Stimulated activated CD8-positive, alpha-beta memory T cell treated with anti-CD3 and anti-CD28 coated beads, Interleukin-15, amount 100 ng/mL, for 48 hours (primary cell): ENCODE measurements around the gene WFDC11.
"Not testable (repeated sequence)": the region's sequence is repeated elsewhere in the genome, so short reads cannot be mapped to it uniquely, and the experiment has no call there.

ENCODE experiments used
- DNase-seq, 2 donors: peaks; one replicate each; pipeline ENCODE4 v3.0.0-alpha.2; 2020; ENCODE audit warnings: low read depth in 2 of 2

The WFDC11 gene

DNA sequence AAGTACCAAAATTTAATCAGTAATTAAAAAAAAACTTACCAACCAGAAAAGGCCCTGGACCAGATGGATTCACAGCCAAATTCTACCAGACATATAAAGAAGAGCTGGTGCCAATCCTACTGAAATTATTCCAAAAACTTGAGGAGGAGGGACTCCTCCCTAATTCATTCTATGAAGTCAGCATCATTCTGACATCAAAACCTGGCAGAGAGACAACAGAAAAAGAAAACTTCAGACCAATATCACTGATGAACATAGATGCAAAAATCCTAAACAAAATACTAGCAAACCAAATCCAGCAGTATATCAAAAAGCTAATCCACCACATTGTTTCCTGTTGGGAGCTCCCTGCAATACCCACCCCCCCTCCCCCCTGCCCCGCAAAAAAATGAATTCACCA, at the start of gene WFDC11:
WFDC11 (minus strand) TSS at position 101 of the 400 bp plus-strand sequence. CDS start 19,639 bp downstream, outside the sequence.
- DNase-seq: no peak

DNA sequence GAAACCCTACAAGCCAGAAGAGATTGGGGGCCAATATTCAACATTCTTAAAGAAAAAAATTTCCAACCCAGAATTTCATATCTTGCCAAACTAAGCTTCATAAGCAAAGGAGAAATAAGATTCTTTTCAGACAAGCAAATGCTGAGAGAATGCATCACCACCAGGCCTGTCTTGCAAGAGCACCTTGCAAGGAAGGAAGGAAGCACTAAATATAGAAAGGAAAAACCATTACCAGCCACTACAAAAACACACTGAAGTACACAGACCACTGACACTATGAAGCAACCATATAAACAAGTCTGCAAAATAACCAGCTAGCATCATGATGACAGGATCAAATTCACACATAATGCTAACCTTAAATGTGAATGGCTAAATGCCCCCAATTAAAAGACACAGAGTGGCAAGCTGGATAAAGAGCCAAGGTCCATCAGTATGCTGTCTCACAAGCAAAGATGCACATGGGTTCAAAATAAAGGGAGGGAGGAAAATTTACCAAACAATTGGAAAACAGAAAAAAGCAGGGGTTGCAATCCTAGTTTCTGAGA, 46.2 kb upstream of the WFDC11 start:
- DNase-seq: not testable (repeated sequence)

DNA sequence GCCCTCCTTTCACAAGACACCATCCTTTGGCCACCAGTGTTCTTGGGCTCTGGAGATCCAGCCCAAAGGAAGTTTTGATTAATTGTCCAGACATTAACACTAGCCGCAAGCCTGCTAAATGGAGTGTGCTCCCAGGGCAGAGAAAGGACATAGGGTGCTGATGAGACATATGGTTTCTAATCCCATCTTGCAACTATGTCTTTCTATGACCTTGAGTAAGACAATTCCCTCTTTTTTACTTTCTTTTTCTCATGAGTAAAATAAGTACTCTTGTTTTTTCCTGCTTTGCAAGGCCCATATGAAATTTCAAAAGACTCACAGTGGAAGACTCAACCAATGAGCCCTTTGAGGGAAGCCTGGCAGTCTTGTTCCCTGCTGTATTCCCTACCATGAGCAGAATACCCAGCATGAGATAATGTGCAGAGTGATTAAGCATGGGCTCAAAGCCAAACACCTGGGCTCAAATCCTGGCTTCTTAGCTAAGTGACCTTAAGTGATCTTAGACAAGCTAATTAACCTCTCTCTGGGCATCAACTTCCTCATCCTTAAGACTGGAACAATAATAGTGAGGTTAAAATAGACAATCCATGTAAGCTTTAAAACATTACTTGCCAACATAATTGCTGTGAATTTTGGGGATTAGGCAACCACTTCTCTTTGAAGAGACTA, 35.1 kb upstream of the WFDC11 start, which contains the start of gene WFDC10B:
WFDC10B (minus strand) TSS at position 51 of the 669 bp plus-strand sequence. CDS start 19,027 bp downstream, outside the sequence.
- DNase-seq: no peak

DNA sequence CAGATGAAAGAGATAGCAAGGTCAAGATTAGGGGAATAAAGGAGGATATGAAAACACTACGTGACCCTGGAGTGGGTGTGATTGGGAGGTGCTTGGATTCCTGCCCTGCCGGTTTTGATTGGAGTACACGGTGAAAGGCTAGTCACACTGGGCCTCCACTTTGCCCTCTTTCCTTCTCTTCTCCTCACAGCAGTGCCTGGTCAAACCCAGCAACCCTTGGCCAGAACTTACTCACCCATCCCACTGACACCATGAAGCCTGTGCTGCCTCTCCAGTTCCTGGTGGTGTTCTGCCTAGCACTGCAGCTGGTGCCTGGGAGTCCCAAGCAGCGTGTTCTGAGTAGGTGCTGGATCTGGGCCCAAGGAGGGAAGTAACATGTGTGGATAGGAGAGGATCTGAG, 31.8 kb upstream of the WFDC11 start, which contains the start of gene WFDC13:
WFDC13 (plus strand) TSS at position 166 of the 400 bp plus-strand sequence; CDS start at position 252, 86 bp downstream.
- DNase-seq: no peak

DNA sequence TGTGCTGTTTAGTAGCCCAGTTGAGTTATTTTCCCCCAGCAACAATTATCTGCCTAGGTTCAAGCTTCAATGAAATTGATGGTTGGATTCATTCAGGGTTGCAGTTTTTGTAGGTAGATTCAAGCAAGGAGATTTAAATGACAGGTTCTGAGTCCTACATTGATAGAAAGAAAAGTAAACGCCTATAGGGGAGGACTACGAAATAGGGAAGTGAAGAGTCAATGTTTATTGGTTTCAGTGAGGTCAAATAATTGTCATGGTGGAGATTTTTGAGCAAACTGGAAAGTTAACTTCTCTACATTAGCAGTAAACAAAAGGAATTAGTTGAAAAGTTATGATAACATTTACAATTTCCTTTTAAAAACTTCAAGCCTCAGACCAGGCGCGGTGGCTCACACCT, 31.1 kb upstream of the WFDC11 start:
- DNase-seq: no peak

DNA sequence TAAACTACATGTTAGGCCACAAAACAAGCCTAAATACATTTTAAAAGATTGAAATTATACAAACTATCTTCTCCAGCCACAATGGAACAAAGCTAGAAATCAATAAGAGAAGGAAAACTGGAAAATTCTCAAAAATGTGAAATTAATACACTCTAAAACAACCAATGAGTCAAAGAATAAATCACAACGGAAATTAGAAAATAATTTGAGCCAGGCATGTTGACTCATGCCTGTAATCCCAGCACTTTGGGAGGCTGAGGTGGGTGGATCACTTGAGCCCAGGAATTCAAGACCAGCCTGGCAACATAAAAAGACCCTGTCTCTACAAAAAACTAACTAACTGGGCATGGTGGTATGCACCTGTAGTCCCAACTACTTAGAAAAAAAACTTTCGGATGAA, 25.5 kb upstream of the WFDC11 start:
- no peak for DNase-seq

DNA sequence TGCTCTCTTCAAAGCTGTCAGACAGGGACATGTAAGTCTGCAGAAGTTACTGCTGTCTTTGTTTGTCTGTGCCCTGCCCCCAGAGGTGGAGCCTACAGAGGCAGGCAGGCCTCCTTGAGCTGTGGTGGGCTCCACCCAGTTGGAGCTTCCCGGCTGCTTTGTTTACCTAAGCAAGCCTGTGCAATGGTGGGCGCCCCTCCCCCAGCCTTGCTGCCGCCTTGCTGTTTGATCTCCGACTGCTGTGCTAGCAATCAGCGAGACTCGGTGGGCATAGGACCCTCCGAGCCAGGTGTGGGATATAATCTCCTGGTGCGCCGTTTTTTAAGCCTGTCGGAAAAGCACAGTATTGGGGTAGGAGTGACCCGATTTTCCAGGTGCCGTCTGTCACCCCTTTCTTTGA, 23.3 kb upstream of the WFDC11 start:
- not testable (repeated sequence) for DNase-seq

DNA sequence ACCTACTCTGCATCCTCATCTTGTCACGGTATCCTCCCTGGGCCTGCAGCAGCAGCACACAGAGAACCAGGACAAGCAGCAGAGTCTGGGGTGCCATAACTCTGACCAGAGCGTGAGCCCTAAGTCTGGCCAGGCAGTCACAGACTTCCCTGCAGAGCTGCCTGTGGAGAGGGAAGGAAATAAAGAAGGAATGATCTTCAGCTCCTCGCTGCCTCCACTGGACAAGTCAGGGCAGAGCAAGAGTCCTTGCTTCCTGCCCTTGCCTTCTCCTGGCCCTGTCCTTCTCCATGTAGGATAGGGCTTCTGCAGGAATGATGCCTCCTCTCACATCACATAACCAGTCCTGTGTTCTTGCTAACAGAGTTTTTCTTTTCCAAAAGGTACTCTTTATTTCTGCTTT, 15.9 kb upstream of the WFDC11 start:
- no peak for DNase-seq

DNA sequence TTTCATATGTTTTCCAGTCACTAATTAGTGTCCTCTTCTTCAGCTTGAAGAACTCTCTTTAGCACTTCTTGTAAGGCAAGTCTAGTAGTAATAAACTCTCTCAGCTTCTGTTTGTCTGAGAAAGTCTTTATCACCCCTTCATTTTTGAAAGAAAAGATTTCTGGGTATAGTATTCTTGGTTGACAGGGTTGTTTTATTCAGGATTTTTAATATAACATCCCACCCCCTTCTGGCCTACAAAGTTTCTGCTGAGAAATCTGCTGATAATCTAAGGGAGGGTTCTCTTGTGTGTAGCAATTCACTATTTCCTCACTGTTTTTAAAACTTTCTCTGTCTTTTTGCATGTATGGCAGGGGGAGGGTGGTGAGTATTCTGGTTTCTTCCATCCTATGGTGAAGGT, 9.6 kb upstream of the WFDC11 start:
- no peak for DNase-seq

DNA sequence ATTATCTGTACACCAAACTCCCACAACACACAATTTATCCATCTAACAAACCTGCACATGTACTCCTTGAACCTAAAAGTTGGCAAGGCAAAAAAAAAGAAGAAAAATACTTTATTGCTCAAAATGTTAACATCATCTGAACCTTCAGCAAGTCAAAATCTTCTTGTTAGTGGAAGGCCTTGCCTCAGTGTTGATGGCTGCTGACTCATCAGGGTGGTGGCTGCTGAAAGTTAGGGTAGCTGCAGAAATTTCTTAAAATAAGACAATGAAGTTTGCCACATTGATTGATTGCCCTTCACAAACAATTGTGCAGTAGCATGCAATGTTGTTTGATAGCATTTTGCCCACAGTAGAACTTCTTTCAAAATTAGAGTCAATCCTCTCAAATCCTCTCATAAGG, 2.7 kb upstream of the WFDC11 start:
- DNase-seq: no peak

DNA sequence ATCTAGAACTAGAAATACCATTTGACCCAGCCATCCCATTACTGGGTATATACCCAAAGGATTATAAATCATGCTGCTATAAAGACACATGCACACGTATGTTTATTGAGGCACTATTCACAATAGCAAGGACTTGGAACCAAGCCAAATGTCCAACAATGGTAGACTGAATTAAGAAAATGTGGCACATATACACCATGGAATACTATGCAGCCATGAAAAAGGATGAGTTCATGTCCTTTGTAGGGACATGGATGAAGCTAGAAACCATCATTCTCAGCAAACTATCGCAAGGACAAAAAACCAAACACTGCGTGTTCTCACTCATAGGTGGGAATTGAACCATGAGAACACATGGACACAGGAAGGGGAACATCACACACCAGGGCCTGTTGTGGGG, 13.0 kb downstream of the WFDC11 start:
- DNase-seq: not testable (repeated sequence)

DNA sequence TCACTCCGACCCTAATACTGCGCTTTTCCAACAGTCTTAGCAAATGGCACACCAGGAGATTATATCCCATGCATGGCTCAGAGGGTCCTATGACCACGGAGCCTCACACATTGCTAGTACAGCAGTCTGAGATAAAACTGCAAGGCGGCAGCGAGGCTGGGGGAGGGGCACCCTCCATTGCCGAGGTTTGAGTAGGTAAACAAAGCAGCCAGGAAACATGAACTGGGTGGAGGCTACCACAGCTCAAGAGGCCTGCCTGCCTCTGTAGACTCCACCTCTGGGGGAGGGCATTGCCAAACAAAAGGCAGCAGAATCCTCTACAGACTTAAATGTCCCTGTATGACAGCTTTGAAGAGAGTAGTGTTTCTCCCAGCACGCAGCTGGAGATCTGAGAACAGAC, 18.3 kb downstream of the WFDC11 start:
- DNase-seq: not testable (repeated sequence)

DNA sequence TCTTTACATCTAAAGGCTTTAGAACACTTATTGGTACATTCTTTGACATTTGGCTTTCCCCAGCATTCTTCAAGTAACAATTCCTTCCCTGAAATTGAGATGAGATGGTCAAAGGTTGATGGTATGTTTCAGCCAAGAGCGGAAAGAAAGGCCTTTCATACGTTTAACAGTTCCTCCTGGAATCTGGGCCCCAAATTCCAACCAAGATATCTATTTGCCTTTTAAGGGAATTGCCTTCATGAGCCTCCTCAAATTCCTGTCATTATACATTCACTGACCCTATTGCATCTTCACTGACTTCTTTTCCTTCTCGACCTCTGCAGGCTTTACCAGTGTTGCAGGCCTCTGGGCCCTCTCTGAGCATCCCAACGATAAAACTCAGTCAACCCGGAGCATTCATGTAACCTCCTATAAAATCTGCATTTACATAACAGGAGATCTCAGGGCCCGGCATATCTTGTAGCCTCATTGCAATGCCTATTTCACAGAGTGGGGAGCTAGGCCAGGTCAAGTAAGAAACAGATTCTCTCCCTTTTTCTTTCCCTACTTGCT, 20.7 kb downstream of the WFDC11 start:
- no peak for DNase-seq

DNA sequence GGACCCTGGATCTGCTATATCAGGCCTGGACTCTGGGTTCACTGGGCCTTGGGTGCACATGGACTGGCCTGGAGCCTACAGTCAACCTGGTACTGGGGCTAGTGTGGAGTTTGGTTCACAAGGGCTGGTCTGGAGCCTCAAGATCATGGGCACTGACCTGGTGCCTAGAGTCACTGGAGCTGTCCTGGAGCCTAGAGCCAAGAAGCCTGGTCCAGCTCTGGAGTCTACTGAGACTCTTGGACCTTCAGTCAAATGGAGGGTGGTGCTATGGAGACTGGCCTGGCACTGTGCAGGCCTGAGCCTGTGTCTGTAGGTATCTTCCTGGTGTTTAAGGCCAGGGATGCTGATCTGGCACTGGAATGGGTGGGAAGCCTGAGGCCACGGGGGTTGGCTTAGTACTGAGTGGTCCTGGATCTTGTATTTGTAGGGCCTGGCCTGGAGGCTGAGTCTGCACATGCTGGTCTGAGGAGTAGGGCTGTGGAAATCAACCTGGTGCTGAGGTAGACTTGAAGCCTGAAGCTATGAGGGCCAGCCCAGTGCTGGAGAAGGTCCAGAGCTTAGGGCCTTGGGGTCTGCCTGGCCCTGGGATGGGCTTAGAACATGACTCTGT, 22.5 kb downstream of the WFDC11 start:
- no peak for DNase-seq

DNA sequence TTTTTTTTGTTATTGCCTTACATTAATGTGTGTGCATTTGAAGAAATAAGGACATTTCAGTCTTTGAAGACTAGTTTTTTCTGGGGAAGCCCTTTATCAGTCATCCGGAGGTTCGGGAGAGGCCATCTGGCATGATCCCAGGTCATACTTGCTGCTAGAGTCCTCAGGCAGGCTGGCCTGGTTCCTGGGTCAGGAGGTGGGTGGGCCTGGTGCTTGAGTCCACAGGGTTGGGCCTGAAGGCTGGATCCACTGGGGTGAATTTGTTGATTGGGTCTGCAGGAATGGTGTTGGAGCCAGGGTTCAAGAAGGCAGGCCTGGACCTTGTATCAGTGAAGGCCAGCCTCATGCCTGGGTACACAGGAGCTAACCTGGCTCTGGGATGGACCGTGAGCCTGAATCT, 23.2 kb downstream of the WFDC11 start:
- no peak for DNase-seq

DNA sequence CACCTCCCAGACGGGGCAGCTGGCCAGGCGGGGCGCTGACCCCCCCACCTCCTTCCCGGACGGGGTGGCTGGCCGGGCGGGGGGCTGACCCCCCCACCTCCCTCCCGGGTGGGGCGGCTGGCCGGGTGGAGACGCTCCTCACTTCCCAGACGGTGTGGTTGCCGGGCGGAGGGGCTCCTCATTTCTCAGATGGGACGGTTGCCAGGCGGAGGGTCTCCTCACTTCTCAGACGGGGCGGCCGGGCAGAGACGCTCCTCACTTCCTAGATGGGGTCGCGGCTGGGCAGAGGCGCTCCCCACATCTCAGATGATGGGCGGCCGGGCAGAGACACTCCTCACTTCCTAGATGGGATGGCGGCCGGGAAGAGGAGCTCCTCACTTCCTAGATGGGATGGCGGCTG, 24.2 kb downstream of the WFDC11 start:
- not testable (repeated sequence) for DNase-seq

DNA sequence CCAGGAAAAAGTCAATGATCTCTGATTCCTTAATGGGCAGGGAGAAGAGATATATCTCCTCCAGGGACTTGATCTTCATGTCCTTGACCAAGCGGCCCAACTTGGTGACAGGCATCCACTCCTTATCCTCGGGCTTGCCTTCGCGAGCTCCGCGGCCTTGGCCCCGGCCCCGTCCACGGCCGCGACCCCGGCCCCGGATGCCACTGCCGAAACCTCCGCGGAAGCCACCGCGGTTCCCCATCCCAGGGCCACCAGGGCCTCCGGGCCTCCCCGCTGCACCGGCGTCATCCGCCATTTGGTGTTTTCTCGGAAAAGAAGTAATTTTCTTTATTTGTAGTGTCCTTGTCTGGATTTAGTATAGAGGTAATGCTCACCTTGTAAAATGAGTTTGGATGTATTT, 29.0 kb downstream of the WFDC11 start:
- not testable (repeated sequence) for DNase-seq

DNA sequence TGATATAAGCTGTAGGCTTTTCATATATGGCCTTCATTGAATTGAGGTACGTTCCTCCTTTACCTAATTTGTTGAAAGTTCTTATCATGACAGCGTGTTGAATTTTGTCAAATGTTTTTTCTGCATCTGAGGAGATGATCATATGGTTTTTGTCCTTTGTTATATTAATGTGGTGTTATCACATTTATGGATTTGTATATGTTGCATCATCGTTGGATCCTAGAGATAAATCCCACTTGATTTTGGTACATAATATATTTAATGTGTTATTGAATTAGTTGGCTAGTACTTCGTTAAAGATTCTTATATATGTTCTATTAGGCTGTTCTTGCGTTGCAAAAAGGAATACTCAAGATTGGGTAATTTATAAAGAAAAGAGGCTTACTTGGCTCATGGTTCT, 30.4 kb downstream of the WFDC11 start:
- no peak for DNase-seq

DNA sequence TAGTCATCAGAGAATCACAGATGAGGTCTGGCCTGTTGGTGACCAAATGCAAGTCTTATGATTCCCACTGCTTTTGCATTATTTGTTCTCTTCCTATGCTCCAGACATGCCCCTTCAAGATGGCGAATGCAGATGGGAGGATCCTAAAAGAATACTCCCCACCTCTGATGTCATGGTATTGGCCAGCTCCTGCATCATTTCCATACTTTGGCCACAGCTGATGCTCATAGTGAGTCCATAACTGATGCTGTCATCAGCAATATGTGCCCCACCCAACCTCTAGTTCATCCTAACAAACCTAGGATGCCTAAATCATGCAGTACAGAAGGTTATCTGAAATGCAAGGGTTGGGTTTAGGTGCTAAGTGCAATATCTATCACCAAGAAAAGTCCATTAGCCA, 33.5 kb downstream of the WFDC11 start:
- DNase-seq: no peak

DNA sequence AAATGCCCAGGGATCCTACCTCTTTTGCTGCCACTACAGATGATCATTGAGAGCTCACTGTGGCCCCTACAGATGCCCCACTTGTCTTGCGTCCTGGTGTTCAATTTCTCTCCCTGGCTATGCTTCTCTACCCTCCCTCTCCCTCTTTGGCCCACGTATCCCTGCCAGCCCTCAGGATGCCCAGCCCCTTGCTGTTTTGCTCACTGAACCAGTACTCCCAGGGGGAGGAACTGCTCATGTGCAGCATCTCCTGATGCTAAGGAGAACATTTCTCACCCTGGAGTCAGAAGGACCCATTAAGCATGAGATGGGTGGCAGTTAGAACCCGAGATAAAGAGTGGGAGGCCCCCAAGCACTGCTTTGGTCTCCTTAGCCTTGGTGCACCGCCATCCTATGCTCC, 38.9 kb downstream of the WFDC11 start, which contains the start of gene WFDC9:
WFDC9 (minus strand) TSS at position 101 of the 400 bp plus-strand sequence. CDS start 21,103 bp downstream, outside the sequence.
- no peak for DNase-seq

DNA sequence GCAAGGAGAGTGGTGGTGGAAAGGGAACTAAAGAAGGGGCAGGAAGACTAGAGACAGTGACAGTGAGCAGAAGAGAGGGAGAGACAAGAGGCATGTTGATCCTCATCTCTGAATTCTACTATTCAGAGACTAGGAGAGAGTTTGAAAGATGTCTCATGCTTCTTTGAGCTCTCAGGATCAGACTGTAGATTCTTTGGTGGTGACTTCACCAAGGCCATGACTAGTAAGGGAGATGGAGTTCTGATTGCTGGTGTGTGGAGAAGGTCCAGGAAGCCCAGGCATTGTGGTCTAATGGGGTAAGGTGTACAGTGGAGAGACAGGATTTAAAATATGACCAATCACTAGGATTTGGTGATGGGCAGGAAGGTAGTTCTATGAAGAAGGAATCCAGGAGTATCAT, 39.7 kb downstream of the WFDC11 start:
- no peak for DNase-seq

DNA sequence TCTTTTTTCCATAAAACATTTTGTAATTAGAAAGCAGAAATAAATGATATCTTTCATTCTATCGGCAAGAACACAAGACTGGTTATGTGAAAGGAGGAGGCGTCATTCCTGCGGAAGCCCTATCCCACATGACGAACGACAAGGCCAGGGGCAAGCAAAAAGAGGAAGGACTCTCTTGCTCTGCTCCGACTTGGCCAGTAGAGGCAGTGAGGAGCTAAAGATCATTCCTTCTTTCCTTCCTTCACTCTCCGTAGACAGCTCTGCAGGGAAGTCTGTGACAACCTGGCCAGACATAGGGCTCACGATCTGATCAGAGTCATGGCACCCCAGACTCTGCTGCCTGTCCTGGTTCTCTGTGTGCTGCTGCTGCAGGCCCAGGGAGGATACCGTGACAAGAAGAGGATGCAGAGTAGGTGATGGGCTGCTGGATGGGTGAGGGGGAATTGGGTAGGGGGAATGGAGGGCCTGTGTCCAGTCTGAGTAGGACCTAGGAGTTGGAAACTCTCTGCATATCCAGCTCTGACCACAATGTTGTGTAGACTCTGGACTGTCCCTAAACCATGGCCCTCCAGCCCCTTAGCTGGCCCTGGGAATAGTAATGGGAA, 40.4 kb downstream of the WFDC11 start, which contains the start of gene WFDC10A:
WFDC10A (plus strand) TSS at position 244 of the 605 bp plus-strand sequence; CDS start at position 319, 75 bp downstream.
- DNase-seq: no peak
